GM23338 (cell line): Measurements from ENCODE around the gene LAMC3. TPM values are rescaled to one million over a fixed set of nuclear protein-coding genes. Genes with fewer than 3 reads are reported as not detected.

Experiments used
- EZH2 ChIP-seq: fragments of 200-600 bp; sonication (generic); IDR thresholded peaks from one replicate; pipeline ENCODE4 v1.8.0; 2017; ENCODE audit warnings: antibody characterized with exemption, mild to moderate bottlenecking, low read depth; ENCODE audit not compliant: unreplicated experiment
- EZH2phosphoT487 ChIP-seq: fragments of 200-600 bp; sonication (generic); IDR thresholded peaks from one replicate; pipeline ENCODE4 v1.8.1; 2018; ENCODE audit warnings: antibody characterized with exemption; ENCODE audit not compliant: unreplicated experiment
- JUNB ChIP-seq: IDR thresholded peaks from one replicate; pipeline ENCODE4 v1.6.1; 2016; ENCODE audit warnings: antibody characterized with exemption; ENCODE audit not compliant: unreplicated experiment
- NANOG ChIP-seq: IDR thresholded peaks from 2 replicates; pipeline ENCODE4 v1.6.1; 2016; ENCODE audit warnings: antibody characterized with exemption, borderline replicate concordance
- POLR2AphosphoS5 ChIP-seq: IDR thresholded peaks from 2 replicates; pipeline ENCODE4 v1.6.1; 2016; ENCODE audit warnings: antibody characterized with exemption, low read depth
- STAT1 ChIP-seq: IDR thresholded peaks from one replicate; pipeline ENCODE4 v1.6.1; 2016; ENCODE audit warnings: antibody characterized with exemption; ENCODE audit not compliant: unreplicated experiment
- ZNF114 ChIP-seq: fragments of 250-450 bp; sonication (Bioruptor Pico); IDR thresholded peaks from 2 replicates; pipeline ENCODE4 v1.5.0; 2020; ENCODE audit warnings: mild to moderate bottlenecking, moderate library complexity
- polyA plus RNA-seq: library from polyadenylated mRNA; unstranded; fragments of >200 nt; fragmentation: Nextera tagmentation; extraction: Ambion mirVana; gene quantifications from 2 replicates; pipeline ENCODE4 v1.2.1, GENCODE V29; 2016
- total RNA-seq: library from RNA; depleted of rRNA; stranded (reverse); fragments of >200 nt; shearing (Covaris generic); gene quantifications from 2 replicates; pipeline ENCODE4 v1.2.3, GENCODE V29; 2014
- TF ChIP-seq, protein P1 (sequence below): fragments of 250-450 bp; sonication (Bioruptor Pico); IDR thresholded peaks from 2 replicates; pipeline ENCODE4 v1.5.0; 2020; ENCODE audit warnings: mild to moderate bottlenecking, moderate library complexity
- TF ChIP-seq, protein P2 (sequence below), 2 experiments: fragments of 200-600 bp in 1 of 2; sonication (generic) in 1 of 2; conservative IDR thresholded peaks; 2 replicates each; pipeline versions ENCODE4 v1.5.1 to v1.6.1; 2016 to 2017; ENCODE audit warnings: antibody characterized with exemption in 2 of 2, low read depth in 2 of 2, mild to moderate bottlenecking in 2 of 2, moderate library complexity in 1 of 2
- TF ChIP-seq, protein P3 (sequence below): IDR thresholded peaks from 2 replicates; pipeline ENCODE4 v1.6.1; 2016; ENCODE audit warnings: antibody characterized with exemption

The LAMC3 gene
- total and polyA plus RNA-seq, 2 experiments from 2014 or later, result 9.0 to 27.4 TPM

DNA sequence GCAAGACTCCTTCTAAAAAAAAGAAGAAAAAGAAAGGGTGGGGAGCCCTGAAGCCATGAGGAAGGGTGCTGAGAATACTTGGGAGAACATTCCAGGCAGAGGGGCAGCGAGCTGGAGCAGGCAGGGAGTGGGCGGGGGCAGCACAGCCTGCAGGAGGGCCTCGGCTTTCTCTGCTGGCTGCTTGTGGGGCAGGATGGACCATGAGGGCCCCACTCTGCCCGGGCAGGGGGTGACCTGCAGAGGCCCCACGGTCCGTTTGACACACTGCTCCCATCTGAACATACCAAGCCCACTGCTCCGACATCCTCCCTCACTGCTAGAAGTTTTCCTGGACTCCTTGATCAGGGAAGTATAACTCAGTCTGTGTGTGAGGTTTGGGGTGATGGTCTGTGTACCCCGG is 104.7 kb downstream of the LAMC3 start (continued):
- TF ChIP-seq, protein P1, sequence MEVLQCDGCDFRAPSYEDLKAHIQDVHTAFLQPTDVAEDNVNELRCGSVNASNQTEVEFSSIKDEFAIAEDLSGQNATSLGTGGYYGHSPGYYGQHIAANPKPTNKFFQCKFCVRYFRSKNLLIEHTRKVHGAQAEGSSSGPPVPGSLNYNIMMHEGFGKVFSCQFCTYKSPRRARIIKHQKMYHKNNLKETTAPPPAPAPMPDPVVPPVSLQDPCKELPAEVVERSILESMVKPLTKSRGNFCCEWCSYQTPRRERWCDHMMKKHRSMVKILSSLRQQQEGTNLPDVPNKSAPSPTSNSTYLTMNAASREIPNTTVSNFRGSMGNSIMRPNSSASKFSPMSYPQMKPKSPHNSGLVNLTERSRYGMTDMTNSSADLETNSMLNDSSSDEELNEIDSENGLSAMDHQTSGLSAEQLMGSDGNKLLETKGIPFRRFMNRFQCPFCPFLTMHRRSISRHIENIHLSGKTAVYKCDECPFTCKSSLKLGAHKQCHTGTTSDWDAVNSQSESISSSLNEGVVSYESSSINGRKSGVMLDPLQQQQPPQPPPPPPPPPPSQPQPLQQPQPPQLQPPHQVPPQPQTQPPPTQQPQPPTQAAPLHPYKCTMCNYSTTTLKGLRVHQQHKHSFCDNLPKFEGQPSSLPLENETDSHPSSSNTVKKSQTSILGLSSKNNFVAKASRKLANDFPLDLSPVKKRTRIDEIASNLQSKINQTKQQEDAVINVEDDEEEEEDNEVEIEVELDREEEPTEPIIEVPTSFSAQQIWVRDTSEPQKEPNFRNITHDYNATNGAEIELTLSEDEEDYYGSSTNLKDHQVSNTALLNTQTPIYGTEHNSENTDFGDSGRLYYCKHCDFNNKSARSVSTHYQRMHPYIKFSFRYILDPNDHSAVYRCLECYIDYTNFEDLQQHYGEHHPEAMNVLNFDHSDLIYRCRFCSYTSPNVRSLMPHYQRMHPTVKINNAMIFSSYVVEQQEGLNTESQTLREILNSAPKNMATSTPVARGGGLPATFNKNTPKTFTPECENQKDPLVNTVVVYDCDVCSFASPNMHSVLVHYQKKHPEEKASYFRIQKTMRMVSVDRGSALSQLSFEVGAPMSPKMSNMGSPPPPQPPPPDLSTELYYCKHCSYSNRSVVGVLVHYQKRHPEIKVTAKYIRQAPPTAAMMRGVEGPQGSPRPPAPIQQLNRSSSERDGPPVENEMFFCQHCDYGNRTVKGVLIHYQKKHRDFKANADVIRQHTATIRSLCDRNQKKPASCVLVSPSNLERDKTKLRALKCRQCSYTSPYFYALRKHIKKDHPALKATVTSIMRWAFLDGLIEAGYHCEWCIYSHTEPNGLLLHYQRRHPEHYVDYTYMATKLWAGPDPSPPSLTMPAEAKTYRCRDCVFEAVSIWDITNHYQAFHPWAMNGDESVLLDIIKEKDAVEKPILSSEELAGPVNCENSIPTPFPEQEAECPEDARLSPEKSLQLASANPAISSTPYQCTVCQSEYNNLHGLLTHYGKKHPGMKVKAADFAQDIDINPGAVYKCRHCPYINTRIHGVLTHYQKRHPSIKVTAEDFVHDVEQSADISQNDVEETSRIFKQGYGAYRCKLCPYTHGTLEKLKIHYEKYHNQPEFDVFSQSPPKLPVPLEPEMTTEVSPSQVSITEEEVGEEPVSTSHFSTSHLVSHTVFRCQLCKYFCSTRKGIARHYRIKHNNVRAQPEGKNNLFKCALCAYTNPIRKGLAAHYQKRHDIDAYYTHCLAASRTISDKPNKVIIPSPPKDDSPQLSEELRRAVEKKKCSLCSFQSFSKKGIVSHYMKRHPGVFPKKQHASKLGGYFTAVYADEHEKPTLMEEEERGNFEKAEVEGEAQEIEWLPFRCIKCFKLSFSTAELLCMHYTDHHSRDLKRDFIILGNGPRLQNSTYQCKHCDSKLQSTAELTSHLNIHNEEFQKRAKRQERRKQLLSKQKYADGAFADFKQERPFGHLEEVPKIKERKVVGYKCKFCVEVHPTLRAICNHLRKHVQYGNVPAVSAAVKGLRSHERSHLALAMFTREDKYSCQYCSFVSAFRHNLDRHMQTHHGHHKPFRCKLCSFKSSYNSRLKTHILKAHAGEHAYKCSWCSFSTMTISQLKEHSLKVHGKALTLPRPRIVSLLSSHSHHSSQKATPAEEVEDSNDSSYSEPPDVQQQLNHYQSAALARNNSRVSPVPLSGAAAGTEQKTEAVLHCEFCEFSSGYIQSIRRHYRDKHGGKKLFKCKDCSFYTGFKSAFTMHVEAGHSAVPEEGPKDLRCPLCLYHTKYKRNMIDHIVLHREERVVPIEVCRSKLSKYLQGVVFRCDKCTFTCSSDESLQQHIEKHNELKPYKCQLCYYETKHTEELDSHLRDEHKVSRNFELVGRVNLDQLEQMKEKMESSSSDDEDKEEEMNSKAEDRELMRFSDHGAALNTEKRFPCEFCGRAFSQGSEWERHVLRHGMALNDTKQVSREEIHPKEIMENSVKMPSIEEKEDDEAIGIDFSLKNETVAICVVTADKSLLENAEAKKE (CRISPR knock-in tag), result no peak
- no peak for TF ChIP-seq JUNB
- no peak for TF ChIP-seq NANOG
- no peak for TF ChIP-seq ZNF114 (CRISPR knock-in tag)
- TF ChIP-seq, protein P2, sequence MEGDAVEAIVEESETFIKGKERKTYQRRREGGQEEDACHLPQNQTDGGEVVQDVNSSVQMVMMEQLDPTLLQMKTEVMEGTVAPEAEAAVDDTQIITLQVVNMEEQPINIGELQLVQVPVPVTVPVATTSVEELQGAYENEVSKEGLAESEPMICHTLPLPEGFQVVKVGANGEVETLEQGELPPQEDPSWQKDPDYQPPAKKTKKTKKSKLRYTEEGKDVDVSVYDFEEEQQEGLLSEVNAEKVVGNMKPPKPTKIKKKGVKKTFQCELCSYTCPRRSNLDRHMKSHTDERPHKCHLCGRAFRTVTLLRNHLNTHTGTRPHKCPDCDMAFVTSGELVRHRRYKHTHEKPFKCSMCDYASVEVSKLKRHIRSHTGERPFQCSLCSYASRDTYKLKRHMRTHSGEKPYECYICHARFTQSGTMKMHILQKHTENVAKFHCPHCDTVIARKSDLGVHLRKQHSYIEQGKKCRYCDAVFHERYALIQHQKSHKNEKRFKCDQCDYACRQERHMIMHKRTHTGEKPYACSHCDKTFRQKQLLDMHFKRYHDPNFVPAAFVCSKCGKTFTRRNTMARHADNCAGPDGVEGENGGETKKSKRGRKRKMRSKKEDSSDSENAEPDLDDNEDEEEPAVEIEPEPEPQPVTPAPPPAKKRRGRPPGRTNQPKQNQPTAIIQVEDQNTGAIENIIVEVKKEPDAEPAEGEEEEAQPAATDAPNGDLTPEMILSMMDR (conservative IDR thresholded peaks at IDR 0.05; ENCODE audit: low read depth in 2 of 2), result no peak
- TF ChIP-seq, protein P3, sequence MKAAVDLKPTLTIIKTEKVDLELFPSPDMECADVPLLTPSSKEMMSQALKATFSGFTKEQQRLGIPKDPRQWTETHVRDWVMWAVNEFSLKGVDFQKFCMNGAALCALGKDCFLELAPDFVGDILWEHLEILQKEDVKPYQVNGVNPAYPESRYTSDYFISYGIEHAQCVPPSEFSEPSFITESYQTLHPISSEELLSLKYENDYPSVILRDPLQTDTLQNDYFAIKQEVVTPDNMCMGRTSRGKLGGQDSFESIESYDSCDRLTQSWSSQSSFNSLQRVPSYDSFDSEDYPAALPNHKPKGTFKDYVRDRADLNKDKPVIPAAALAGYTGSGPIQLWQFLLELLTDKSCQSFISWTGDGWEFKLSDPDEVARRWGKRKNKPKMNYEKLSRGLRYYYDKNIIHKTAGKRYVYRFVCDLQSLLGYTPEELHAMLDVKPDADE, result no peak
- TF ChIP-seq EZH2phosphoT487, result no peak
- TF ChIP-seq POLR2AphosphoS5, result no peak
- no peak for TF ChIP-seq EZH2
- TF ChIP-seq STAT1, result no peak
